NOMO-1 (cell line): ENCODE results near the gene TRIM65.
"Not testable (repeated sequence)": the region's sequence is repeated elsewhere in the genome, so short reads cannot be mapped to it uniquely, and the experiment has no call there.

Source experiments
- DNase-seq, 2 experiments: peaks; one replicate each; lab custom pipeline; 2025; ENCODE audit not compliant: unreplicated experiment in 2 of 2; lab: John Stamatoyannopoulos, UW

The TRIM65 gene

DNA sequence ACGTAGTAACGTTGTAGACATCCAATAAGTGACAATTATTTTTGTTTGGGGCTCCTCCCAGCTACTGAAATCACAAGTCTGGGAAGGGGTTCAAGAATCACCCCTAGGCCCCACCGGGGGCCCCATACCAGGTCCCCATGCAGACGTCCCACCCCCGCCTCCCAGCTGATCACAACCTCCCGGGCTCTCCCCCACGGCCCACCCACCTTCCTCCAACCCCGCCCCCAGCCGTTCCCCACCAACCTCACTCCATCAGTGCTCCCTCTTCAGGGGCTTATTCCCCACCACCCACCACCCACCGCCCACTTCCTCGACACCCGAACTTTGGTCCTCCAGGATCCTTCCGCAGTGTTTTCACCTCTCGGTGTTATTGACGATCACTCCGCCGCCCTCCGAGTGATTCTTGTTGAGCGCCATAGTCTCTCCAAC is 41.9 kb downstream of the TRIM65 start:
- DNase-seq = no peak

DNA sequence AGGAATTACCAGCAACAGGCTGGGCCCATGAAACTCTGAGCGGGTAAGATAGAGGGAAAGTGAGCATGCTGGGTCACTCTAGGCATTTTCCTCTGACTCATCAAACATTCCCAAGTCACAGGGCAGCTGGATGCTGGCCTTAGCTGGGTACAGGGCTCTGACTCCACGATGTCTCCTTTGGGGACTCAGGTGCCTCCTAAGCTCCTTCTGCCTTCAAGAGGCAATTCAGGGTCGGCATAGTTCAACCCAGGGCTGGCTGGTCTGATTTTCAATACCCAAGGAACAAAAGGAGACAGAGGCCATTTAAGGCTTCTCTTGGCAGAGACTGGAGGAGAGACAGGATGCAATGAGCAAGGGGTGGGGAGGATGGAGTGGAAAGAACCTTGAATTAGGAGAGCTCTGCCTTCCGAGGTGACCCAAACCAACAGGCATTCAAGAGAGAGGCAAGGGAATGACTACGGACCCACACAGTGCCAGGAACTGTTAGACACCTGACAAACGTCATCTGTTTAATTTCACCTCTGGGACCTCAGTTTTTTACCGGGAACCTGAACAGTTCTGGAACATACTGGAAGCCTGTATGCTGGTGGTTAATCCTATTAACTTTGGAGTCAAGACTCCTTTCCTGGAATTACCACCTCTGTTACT is 42.5 kb downstream of the TRIM65 start:
- DNase-seq = no peak

DNA sequence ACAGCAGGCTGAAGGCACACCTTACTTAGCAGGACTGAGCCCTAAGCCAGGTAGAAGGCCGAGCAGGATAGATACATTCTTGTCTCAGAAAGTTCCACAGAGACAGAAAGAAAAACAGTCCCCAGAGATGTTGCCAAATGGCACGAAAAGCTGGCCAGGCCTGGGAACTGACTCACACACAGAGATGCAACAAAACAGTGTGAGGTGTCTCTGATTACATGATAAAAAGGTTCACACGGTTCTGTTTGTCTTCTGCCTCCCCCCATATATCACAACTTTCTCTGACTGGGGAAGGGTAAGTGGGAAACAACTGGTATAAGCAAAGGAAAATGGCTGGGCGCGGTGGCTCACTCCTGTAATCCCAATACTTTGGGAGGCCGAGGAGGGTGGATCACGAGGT is 43.3 kb downstream of the TRIM65 start:
- no peak for DNase-seq

- DNase-seq = not testable (repeated sequence)
These were observed 45.1 kb downstream of the TRIM65 start for GRCh38 chr17:75851693-75851991.

- DNase-seq = no peak
These were observed 45.6 kb downstream of the TRIM65 start for GRCh38 chr17:75850928-75851692.

GRCh38 chr17:75849724-75850123 is 47.0 kb downstream of the TRIM65 start:
- no peak for DNase-seq

GRCh38 chr17:75849279-75849646 is 47.5 kb downstream of the TRIM65 start:
- DNase-seq = no peak

- peak; percentile 29 to 38 for DNase-seq
These were observed 48.0 kb downstream of the TRIM65 start for GRCh38 chr17:75848523-75849278.

GRCh38 chr17:75847614-75848522 is 48.9 kb downstream of the TRIM65 start:
- DNase-seq = no peak

- no peak for DNase-seq
These were observed 49.8 kb downstream of the TRIM65 start for GRCh38 chr17:75846692-75847613.

DNA sequence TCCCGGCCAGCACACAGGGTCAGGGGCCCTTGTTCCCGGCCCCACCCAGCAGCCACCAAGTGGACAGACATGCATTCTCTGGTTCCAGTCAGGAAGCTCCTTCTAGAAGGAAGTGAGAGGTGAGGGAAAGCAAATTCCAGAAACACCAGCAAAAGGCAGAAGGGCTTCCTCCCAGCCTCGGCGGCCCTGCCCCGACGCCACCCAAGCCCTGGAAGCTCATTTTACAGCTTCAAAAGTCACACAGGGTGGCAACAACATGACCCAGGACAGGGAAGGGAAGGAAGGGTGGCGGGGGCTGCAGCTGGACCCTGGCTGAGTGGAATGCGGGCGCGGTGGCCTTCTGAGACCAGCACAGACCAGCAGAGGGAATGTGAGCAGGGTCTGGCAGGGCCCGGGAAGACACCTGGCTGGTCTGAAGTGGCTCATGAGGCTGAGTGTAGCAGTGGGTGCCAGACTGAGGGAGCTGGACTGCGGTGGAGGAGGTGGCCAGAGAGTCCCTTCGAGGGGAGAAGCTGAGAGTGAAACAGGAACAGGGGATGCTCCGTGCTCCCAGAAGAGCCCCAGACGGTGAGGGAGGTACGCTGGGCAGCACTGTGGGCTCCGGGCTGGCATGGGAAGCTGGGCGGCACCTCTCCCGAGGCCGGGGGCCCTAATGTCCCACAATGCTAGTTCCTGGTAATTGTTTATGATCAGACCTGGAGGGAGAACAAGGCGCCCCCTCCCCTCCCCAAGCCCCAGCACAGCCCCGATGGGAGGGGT is 50.6 kb downstream of the TRIM65 start:
- DNase-seq = no peak

DNA sequence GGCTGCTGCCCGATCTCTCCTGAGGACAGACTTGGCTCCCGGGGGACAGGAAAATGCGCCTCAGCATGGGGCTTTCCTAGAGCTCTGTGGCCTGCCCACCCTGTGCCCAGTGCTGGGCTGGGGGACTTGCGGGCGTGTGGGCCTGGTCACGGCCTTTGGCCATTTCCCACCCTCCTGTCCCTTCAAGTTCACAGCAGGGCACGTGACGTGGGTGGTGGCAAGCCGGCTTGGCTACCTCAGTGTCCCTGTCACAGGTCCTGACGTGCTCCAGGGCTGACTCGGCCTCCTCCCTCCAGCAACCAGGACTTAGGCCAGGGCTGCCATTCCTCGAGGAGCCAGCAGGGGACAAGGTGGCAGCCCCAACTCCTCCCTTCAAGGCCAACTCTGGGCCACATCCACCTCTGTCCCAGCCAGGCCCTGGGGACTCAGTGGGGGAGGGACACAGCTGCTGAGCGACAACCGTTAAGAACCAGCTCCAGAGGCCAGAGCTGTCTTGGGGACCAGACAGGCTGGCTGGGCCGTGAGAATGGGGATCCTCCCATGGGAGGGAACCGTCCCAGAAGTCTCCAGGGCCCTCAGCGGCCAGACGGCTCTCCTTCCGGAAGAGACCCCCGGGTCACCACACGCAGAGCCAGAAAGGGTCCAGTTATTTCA is 51.6 kb downstream of the TRIM65 start:
- DNase-seq = peak; percentile 54 to 65

GRCh38 chr17:75844530-75845057 is 52.2 kb downstream of the TRIM65 start:
- no peak for DNase-seq

DNA sequence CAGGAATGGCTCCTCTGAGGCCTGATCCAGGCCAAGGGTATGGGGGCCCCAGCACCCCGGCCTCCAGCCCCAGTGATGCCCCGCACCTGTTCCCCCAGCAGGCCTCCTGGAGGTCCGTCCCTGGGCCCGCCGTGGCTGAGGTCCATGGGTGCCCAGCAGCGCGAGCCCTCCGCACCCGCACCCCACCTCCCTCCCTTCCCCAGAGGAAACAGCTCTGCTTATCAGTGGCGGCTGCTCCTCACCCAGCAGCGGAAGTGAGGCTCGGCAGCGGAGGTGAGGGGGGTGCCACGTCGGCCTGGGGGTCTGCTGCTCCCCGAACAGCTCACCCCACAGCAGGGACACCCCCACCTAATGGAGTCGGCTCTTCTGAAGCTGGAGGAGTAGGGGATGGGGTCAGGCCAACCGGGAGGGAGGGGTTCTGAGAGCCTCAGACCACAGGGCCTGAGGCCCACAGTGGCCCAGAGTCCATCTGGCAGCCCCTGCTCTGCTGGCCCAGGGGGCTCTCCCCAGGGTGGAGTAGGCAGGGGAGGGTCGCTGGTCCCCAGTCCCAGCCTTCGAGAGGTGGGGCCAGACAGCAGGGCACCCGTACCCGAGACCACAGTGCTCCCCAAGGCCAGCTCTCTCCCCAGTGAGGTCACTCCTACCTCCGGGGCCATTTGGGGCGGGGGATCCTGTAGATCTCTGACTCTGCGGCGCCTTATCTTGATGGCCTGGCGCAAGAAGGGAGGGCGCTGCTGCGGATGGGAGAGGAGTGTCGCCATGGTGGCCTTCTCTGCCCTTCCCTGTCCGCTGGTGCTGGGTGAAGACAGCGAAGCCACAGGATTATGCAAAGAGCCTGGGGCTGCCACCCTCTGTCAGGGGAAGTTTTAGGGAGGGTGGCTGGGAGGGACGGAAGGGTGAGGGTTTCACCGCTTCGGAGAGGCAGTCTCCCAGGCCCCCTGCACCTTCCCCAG is 52.9 kb downstream of the TRIM65 start, which contains the start of gene UNC13D:
Gene UNC13D, minus strand, starts transcription at position 828 of the 953 bp plus-strand sequence. Its CDS starts 67 bp downstream, at position 761.
- peak; percentile 46 to 57 for DNase-seq

DNA sequence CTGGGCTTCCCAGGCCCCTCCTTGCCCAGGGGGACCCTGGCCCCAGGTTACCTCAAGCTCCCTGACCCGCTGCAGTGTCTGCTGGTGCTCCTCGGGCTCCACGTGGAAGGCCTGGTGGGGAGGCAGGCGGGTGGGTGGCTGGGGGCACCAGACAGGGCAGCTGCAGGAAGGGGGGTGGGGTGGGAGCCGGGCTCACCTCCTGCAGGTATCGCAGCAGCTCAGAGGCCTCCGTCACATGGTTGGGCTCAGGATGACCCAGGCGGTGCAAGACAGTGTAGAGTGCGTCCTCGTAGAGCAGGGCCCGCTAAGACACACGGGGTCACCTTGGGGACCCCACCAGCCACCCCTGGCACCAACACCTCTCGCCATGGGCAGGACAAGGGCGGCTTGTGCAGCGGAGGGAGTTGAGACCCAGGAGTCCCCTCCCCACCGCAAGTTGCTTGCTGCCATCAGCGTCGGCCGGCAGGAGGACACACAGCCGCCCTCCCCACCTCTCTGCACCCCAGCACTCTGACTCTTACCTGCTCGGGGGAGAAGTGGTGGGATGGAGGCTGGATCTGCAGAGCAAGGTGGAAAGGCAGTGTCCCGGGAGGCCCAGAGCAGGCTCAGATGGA is 53.7 kb downstream of the TRIM65 start:
- no peak for DNase-seq

DNA sequence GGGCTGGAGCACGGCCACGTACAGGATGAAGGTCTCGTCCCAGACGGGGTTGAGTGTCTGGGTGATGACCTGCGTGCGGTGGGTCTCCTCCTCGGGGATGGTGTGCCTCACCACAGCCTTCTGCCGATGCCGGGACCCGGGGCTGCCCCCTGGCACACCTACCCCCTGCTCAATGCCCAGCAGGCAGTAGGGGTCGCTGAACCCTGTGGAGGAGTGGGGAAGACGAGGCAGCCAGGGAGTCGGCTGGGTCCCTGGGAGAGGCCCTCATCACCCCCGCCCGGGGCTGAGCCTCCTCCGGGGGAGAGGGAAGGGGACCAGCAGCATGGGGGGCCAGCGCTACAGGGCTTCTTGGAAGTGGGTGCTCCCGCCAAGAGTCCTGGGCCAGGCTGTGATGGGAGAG is 54.3 kb downstream of the TRIM65 start:
- DNase-seq = no peak

DNA sequence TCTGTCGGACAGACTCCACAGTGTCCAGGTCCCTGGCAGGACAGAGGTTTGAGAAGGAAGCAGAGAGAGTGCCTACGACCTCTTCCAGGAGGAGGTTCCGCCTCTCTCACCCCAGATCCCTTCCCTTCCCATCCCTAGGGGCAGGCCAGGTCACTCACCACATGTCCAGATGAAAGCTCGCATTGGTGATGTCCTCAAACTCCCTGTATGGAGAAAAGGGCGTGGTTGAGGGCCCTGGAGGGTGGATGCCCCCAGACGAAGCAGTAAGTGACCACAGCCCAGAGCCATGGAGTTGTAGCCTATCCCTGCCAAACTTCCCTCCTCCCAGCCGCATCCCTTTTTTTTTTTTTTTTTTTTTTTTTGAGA is 56.0 kb downstream of the TRIM65 start:
- DNase-seq = no peak
